AG08396 (cell line): ENCODE measurements around the gene CTNNA3.
"Not testable (repeated sequence)": the region's sequence is repeated elsewhere in the genome, so short reads cannot be mapped to it uniquely, and the experiment has no call there.

Source experiments
- DNase-seq: peaks from one replicate; pipeline ENCODE4 v3.0.0; 2012; ENCODE audit warnings: low spot score, mixed read lengths

Gene CTNNA3

DNA sequence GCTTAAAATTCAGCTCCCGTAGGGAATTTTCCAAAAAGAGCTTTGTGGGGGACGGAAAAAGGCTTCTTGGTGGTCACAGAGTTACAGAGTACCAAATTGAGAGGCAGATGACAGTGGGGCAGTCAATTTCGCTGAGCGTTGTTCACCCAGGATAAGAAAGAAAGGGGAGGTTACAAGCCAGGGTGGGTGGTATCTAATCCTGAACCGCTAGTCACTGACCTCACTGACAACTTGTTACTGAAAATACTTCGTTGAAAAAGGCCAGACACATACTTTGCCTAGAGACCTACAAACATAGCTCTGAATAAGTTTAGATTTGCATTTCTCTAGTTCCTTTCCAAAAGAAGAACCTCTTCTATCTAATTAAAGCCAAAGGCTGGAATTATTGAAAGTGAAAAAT is at the start of gene CTNNA3:
TSS of gene CTNNA3 (minus strand) at position 167 of the 400 bp plus-strand sequence.
- DNase-seq: no peak

DNA sequence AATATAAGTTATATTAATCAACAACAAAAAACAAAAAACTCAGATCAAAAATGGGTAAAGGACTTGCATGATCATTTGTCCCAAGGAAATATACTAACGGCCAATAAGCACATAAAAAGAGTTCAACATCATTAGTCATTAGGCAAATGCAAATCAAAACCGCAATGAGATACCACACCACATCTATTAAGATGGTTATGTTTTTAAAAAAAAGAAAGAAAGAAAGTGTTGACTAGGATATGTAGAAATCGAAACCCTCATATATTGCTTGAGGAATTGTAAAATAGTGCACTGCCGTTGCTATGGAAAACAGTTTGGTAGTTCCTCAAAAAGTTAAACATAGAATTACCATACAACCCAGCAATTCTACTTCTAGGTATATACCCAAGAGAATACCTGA is 39.4 kb upstream of the CTNNA3 start:
- DNase-seq: no peak

DNA sequence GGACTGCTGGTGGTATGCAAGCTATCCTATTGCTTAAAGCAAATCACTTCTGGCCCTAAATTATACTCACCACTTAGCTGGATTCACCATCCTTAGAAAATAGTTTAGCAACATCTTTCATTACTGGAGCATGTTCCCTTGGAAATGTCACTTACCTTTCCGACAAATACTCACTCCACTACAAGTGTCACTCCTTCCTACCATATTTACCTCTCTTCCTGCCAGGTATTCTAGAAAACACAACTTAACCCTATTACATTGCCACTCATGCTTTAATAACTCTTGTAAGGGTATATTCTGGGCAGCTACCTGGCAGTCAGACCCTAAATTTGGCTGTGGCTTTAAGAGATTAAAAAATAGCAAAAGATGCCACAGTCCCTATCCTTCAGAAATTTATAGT is 37.5 kb upstream of the CTNNA3 start:
- no peak for DNase-seq

DNA sequence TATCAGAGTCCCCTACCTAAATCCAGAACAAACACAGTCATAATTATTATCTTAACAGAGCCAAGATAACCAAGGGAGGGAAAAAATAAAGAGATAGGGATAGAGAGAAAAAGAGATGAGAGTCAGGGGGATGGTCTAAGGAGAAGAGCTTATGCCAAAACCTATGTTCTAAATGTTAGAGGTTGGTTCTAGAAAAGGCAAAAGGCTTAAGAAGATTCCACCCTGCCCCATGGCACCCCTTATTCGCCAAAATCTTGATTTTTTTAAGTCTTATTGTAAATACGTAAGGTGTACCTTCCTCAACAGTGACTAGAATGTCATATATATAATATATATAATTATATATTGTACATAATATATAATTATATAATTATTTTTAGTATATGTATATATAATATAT is 29.6 kb upstream of the CTNNA3 start:
- no peak for DNase-seq

DNA sequence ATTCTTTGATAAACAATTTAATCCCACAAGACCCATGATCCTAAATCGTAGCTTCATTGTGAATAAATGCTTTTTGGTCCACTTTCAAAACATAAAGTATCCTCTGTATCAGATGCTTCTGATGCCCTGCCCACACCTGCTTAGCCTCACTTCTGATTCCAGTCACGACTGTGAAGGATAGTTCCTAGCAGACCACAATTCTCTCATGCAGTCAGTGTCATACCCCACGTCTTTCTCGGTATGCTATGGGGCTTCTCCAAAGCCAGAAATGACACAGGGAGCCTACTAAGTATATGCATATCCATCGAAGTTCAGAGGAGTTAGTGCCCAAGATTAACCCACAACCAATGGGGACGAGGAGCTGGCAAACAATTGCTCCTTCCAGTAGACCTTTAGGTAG is 27.6 kb upstream of the CTNNA3 start:
- DNase-seq: no peak

DNA sequence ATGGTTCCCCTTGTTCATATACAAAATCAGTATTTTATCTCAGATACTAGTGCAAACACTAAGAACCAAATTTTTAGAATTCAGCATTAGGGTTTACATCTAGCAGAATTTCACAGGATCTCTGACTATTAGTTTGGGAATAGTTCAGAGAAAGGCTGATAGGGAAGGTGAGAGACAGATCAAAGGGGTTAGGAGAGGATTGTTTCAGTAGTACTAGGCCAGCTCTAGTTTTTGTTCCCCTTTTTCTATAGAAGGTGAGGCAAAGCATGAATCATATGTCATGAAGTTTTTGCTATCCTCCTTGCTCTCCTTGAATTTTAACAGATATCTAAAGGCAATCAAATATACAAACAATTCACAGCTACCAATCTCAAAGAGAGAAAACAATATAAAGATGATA is 26.1 kb upstream of the CTNNA3 start:
- no peak for DNase-seq

DNA sequence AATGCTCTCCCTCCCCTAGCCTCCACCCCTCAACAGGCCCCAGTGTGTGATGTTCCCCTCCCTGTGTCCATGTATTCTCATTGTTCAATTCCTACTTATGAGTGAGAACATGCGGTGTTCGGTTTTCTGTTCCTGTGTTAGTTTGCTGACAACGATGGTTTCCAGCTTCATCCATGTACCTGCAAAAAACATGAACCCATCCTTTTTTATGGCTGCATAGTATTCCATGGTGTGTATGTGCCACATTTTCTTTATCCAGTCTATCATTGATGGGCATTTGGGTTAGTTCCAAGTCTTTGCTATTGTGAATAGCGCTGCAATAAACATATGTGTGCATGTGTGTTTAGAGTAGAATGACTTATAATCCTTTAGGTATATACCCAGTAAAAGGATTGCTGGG is 20.5 kb upstream of the CTNNA3 start:
- DNase-seq: not testable (repeated sequence)

DNA sequence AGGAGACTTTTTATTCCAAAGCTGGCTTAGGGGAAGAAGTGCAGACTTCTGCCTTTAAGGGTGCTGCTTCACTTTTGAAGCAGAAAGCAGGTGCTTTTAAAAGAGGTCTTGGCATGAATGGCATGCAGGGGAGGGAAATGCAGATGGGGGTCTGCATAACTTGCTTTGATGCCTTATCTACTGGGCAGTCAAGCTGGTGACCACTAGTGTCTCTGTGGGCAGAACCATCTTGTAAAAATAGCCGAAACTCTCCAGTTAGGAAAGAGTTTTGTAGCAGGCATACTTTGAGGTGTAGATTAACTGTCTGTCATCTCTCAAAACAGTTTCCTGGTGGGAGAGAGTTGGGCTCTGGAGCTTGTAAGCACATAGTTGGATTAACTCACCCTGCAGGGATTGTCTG is 9.9 kb upstream of the CTNNA3 start:
- DNase-seq: no peak

DNA sequence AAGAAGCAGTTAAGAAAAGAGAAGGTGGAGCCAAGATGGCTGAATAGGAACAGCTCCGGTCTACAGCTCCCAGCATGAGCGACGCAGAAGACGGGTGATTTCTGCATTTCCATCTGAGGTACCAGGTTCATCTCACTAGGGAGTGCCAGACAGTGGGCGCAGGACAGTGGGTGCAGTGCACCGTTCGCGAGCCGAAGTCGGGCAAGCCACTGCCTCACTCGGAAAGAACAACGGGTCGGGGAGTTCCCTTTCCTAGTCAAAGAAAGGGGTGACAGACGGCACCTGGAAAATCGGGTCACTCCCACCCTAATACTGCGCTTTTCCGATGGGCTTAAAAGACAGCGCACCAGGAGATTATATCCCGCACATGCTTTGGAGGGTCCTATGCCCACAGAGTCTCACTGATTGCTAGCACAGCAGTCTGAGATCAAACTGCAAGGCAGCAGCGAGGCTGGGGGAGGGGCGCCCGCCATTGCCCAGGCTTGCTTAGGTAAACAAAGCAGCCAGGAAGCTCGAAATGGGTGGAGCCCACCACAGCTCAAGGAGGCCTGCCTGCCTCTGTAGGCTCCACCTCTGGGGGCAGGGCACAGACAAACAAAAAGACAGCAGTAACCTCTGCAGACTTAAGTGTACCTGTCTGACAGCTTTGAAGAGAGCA is 3.7 kb upstream of the CTNNA3 start:
- not testable (repeated sequence) for DNase-seq

DNA sequence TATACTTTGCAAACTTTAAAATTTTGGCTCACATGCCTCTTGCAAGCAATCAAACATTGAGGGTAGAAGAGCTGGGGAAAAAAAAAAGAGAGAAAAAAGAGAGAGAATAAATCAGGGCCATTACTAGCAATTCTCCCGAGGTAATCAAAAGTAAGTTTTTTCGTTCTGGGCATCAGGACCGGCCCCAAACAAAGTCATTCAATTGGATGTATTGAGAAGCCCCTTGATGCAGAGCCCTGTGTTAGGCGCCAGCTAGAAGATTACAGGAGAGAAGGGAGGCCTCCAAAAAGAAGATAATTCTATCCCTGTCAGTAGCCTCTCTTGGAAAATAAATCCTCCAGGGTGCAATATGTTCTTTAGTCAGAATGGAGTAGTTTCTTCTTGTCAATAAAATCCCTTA is 2.2 kb upstream of the CTNNA3 start:
- no peak for DNase-seq

DNA sequence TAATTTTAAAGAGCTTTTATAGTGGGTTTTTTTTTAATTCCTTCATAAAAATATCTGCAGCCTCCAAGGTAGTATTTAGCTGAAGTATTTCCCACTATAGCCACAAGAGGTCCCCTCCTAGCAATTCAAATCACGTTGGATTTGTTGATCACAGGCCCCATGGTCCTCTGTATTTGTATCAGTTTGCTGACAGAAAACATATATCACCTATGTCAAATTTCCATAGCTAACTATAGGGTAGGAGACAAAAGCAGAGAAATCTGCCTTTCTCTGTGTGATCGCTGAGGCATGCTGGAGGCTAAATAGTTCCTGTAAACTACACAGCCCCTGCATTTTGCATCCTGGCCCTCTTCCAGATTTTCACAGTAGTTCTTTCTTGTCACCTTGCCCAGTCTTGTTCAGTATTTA is 1.7 kb upstream of the CTNNA3 start:
- DNase-seq: peak; percentile 61

DNA sequence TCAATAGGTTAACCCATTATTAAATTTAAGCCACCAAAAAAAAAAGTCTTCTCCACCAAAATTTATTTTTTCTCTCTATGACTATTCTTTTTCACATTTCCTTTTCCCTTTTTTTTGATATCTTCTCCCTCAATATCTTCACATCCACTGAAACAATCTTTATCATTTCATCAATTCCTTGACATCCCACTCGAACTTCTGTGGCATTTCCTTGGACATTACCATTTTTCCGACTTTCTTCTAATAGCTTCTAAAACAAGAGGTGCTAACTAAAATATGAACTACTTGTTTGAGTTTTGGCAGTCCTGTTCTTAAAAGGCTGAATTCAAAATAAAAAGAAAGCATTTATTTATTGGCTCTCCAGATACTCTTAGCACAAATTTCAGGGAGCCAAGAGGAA is 684 bp upstream of the CTNNA3 start:
- DNase-seq: no peak

DNA sequence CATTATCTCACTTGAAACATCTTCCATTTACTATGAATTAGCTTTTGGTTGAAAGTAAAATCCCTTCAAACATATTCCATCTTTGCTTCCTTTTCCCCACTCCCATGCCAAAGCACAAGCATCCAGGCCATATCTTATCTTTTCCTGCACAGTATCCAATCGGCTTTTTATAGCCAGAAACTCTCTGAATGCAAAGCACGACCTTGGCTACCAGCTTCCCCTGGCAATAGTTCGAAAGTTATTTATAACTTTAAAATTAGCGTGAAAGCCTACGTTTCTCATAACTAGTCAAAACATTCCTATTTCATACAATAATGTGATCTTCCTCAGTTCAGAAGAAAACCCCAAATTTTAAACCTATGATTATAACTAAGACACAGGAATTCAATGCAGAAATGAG is 440 bp downstream of the CTNNA3 start:
- DNase-seq: no peak

DNA sequence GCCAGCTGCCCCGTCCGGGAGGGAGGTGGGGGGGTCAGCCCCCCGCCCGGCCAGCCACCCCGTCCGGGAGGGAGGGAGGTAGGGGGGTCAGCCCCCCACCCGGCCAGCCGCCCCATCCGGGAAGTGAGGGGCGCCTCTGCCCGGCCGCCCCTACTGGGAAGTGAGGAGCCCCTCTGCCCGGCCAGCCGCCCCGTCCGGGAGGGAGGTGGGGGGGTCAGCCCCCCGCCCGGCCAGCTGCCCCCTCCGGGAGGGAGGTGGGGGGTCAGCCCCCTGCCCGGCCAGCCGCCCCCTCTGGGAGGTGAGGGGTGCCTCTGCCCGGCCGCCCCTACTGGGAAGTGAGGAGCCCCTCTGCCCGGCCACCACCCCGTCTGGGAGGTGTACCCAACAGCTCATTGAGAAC is 4.1 kb downstream of the CTNNA3 start:
- not testable (repeated sequence) for DNase-seq

DNA sequence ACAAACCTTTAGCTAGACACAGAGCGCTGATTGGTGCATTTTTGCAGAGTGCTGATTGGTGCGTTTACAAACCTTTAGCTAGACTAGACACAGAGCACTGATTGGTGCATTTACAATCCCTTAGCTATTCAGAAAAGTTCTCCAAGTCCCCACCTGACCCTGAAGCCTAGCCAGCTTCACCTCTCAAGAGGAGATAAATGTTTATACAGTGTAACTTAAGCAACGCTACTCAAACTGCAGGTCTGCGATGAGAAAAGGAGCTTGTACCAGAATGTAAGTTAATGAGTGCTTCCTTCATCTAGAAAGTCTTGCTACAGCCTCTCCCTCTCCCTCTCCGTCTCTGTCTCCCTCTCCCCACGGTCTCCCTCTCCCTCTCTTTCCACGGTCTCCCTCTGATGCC is 5.5 kb downstream of the CTNNA3 start:
- DNase-seq: not testable (repeated sequence)

DNA sequence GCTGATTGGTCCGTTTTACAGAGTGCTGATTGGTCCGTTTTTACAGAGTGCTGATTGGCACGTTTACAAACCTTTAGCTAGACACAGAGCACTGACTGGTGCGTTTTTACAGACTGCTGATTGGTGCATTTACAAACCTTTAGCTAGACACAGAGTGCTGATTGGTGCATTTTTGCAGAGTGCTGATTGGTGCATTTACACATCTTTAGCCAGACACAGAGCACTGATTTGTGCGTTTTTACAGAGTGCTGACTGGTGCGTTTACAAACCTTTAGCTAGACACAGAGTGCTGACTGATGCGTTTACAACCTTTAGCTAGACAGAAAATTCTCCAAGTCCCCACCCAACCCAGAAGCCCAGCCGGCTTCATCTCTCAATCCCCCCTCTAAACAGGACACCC is 11.9 kb downstream of the CTNNA3 start:
- DNase-seq: not testable (repeated sequence)

DNA sequence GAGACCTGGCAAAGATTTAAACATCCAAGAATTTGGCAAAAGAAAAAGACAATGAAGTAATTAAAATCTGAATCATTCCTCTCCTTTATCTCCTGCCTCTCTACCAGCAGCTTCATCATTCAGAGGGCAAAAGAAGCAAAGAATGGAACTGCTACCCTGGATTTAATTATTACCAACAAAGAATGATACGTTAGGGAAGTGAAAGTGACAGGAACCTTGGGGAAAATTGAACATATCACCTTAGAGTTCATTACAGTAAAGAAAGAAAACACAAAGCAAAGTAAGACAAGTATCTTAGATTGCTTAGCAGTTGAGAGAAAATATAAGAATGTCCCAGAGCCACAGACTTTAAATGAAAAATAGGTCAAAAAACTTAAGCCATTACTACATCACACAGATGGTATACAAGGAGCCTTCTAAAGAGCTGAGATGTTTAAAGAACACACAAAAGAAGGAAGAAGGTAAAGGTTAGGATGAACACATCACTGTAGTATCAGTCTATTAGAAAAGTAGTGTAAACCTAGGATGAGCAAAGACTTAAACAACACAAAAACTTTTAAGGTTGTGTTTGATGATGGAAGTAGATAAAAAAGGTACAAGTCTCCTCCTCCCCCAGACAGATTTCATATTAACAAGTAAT is 17.5 kb downstream of the CTNNA3 start:
- no peak for DNase-seq

DNA sequence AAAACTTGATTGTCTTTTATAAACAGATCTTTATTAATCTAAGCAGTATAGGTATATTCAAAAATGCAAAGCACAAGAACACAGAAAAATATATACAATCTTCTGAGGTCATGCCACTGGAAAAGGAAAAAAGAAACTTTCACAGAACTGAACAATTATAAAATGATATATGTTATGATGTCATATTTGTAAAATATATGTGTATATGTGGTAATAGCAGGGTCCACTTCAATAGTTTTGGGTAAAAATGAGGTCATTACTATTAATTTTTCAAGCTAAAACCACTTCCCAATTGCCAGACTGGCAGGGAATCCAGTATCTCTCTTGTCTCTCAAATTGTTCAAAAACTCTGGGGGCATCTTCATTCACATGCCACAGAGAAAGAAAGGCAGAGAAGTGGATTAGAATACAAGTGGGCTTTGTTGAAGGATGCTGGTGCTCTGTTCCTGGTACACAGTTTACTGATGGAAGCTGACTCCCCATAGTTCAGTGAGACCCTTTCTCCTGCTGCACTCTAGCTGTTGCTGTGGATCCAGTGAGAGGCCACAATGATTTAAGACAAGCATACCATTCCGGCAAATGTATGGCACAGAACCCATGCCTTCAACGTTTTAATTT is 19.7 kb downstream of the CTNNA3 start:
- DNase-seq: no peak

DNA sequence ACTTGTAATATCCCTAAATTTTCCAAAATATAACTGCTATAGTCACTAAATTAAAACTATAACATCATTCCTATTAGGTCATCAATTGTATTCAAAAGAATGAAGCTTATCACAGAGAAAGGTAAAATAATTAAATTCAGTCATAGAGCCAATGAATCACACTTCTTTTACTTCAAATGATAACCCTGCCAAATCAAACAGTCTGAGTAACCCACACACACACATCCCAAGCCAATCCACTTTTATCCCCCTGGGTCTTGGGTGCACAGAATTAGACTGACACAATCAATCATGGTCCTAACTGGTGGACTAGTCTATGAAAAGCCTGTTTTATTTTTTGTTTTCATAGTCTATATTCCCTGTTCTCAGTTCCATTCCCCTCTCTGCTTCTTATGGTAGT is 25.6 kb downstream of the CTNNA3 start:
- DNase-seq: no peak

DNA sequence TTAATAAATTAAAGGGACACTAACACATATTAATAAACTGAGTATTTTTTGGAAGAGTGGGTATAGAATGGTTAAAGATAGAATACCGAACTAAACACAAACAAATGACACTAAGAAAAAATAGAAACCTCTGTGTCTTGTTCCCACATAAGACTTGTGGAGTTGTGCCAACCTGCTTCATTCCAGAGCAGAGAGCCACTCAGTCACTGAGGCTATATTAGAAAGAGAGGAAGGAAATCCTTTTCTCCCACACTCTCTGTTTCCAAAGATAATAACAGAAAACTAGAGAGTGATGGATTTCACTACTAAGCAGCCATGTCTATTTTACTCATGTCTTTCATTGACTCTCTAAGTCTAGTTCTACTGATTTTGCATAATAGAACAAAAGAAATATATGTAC is 26.0 kb downstream of the CTNNA3 start:
- no peak for DNase-seq

DNA sequence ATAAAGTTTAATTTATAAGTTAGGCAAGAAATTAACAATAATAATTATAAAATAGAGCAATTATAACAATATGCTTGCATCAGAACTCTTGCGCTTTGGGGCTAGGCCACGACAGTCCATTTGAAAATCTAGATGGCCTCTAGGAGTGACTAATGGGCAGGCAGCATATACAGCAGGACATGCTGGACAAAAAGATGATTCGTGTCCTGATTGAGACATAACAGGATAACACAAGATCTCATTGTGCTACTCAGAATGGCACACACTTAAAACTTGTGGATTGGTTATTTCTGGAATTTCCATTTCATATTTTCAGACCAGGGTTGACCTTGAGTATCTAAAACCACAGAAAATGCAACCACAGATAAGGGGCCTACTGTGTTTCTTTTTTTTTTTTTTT is 27.5 kb downstream of the CTNNA3 start:
- DNase-seq: no peak

DNA sequence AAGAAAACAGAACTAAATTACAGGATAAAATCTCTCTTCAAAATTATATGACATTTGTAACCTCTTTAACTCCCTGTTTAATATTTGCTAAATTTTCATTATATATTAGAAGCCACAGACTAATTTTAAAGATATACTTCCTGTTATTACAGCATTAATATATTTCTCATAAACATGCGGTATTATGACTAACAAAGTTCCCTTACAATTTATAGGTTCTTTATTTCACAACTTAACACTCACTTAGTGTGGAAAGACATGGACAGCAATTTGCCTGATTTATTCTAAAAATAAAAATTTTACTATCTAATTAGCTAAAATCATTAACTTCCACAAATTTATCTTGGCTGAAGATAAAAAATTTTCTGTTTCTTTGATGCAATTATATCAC is 29.0 kb downstream of the CTNNA3 start:
- no peak for DNase-seq

DNA sequence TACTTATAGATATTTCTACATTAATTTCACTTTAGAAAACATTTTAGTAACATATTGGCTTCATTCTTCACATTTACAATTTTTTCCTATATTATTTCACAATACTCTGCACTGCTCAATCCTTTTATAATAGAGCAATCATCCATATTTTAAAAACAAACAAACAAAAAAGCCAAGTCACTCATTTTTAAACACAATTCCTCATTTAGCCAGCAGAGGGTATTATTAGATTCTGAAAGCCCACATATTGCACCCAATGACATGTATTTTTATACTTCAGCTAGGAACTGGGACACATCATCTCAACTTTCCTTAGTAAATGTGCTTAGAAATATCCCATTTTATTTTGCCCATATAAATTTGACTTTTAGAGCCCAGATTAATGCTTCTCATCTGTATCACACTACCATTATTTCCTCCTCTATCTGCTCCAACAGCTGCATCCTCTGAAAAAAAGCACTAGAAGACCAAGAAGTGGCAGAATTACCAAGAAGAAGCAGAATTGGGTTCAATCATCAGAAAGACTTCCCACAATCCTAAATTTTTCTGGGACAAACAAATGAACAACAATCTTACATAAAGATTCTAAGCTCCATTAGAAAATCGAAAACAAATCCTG is 29.5 kb downstream of the CTNNA3 start:
- DNase-seq: peak; percentile 3
